Measurements from ENCODE around the gene MBD1. TPM values are rescaled to one million over a fixed set of nuclear protein-coding genes. Genes with fewer than 3 reads are reported as not detected.

The MBD1 gene
- total and polyA plus RNA-seq, 10 of the 15 experiments (the other 5 are each of a cell fraction or from before 2014, with no cell fraction given): 8.4 to 97.7 (median 59.9) TPM

GRCh38 chr18:50281295-50281971 lies at the start of gene MBD1 (continued):
- TF ChIP-seq, protein P1, sequence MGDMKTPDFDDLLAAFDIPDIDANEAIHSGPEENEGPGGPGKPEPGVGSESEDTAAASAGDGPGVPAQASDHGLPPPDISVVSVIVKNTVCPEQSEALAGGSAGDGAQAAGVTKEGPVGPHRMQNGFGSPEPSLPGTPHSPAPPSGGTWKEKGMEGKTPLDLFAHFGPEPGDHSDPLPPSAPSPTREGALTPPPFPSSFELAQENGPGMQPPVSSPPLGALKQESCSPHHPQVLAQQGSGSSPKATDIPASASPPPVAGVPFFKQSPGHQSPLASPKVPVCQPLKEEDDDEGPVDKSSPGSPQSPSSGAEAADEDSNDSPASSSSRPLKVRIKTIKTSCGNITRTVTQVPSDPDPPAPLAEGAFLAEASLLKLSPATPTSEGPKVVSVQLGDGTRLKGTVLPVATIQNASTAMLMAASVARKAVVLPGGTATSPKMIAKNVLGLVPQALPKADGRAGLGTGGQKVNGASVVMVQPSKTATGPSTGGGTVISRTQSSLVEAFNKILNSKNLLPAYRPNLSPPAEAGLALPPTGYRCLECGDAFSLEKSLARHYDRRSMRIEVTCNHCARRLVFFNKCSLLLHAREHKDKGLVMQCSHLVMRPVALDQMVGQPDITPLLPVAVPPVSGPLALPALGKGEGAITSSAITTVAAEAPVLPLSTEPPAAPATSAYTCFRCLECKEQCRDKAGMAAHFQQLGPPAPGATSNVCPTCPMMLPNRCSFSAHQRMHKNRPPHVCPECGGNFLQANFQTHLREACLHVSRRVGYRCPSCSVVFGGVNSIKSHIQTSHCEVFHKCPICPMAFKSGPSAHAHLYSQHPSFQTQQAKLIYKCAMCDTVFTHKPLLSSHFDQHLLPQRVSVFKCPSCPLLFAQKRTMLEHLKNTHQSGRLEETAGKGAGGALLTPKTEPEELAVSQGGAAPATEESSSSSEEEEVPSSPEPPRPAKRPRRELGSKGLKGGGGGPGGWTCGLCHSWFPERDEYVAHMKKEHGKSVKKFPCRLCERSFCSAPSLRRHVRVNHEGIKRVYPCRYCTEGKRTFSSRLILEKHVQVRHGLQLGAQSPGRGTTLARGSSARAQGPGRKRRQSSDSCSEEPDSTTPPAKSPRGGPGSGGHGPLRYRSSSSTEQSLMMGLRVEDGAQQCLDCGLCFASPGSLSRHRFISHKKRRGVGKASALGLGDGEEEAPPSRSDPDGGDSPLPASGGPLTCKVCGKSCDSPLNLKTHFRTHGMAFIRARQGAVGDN (IDR thresholded peaks at IDR 0.05): peak; percentile 82
- no peak for TF ChIP-seq ZNF384 (IDR thresholded peaks at IDR 0.05; ENCODE audit: borderline replicate concordance, low read depth, low read length)
- TF ChIP-seq ZNF592 (IDR thresholded peaks at IDR 0.05): no peak
- TF ChIP-seq RAD51 (IDR thresholded peaks at IDR 0.05): no peak
- TF ChIP-seq SREBF2 (IDR thresholded peaks at IDR 0.05; ENCODE audit: low read length): no peak
- TF ChIP-seq, protein P2, sequence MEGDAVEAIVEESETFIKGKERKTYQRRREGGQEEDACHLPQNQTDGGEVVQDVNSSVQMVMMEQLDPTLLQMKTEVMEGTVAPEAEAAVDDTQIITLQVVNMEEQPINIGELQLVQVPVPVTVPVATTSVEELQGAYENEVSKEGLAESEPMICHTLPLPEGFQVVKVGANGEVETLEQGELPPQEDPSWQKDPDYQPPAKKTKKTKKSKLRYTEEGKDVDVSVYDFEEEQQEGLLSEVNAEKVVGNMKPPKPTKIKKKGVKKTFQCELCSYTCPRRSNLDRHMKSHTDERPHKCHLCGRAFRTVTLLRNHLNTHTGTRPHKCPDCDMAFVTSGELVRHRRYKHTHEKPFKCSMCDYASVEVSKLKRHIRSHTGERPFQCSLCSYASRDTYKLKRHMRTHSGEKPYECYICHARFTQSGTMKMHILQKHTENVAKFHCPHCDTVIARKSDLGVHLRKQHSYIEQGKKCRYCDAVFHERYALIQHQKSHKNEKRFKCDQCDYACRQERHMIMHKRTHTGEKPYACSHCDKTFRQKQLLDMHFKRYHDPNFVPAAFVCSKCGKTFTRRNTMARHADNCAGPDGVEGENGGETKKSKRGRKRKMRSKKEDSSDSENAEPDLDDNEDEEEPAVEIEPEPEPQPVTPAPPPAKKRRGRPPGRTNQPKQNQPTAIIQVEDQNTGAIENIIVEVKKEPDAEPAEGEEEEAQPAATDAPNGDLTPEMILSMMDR (IDR thresholded peaks at IDR 0.05 in 2 of 3, conservative IDR thresholded peaks at IDR 0.05 in 1 of 3; ENCODE audit: control insufficient read depth in 2 of 3, extremely low read depth in 1 of 3, insufficient read depth in 1 of 3, low read depth in 3 of 3, low read length in 3 of 3): peak in 2 of 3 experiments; percentile 17 to 26; a peak in 1 of 6 replicates
- TF ChIP-seq, protein P3, sequence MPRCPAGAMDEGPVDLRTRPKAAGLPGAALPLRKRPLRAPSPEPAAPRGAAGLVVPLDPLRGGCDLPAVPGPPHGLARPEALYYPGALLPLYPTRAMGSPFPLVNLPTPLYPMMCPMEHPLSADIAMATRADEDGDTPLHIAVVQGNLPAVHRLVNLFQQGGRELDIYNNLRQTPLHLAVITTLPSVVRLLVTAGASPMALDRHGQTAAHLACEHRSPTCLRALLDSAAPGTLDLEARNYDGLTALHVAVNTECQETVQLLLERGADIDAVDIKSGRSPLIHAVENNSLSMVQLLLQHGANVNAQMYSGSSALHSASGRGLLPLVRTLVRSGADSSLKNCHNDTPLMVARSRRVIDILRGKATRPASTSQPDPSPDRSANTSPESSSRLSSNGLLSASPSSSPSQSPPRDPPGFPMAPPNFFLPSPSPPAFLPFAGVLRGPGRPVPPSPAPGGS (IDR thresholded peaks at IDR 0.05; ENCODE audit: borderline replicate concordance, insufficient read depth, low read depth, low read length, poor library complexity, severe bottlenecking): peak; percentile 56
- peak; percentile 92 for TF ChIP-seq LARP7 (IDR thresholded peaks at IDR 0.05)
- peak; percentile 93 for TF ChIP-seq NRF1 (conservative IDR thresholded peaks at IDR 0.05; ENCODE audit: low read depth, low read length)
- TF ChIP-seq, protein P4, sequence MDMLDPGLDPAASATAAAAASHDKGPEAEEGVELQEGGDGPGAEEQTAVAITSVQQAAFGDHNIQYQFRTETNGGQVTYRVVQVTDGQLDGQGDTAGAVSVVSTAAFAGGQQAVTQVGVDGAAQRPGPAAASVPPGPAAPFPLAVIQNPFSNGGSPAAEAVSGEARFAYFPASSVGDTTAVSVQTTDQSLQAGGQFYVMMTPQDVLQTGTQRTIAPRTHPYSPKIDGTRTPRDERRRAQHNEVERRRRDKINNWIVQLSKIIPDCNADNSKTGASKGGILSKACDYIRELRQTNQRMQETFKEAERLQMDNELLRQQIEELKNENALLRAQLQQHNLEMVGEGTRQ (IDR thresholded peaks at IDR 0.05; ENCODE audit: borderline replicate concordance, low read depth, low read length): no peak; the same call in 1 of the 2 replicates
- TF ChIP-seq MAX (IDR thresholded peaks at IDR 0.05; ENCODE audit: low read depth, low read length): peak; percentile 84; the same call in 1 of the 2 replicates
- TF ChIP-seq RUNX3 (IDR thresholded peaks at IDR 0.05; ENCODE audit: low read length): no peak
- TF ChIP-seq ATF3 (IDR thresholded peaks at IDR 0.05; ENCODE audit: borderline replicate concordance, extremely low read depth, low read depth, low read length): no peak
- TF ChIP-seq MEF2B (IDR thresholded peaks at IDR 0.05; ENCODE audit: partially characterized antibody, poor library complexity, severe bottlenecking): peak; percentile 38
- TF ChIP-seq ZBED1 (IDR thresholded peaks at IDR 0.05; ENCODE audit: borderline replicate concordance): peak; percentile 54; the same call in 1 of the 2 replicates

All from GM12878 (cell line).